IMR-90 (cell line): ENCODE measurements around the gene FAM117B. TPM values are rescaled to one million over a fixed set of nuclear protein-coding genes. Genes with fewer than 3 reads are reported as not detected.

Experiments used
- ATAC-seq: fragments of 200-7000 bp; cut with Tn5 transposase; 2 replicates; pipeline ENCODE4 v1.9.1; 2020; ENCODE audit warnings: low read depth, mild to moderate bottlenecking, moderate library complexity
- BruUV-seq: library from RNA; stranded (reverse); fragments of 400-500 nt; replicated peaks from 2 replicates; lab custom pipeline; 2021; lab: Mats Ljungman, UMichigan
- CTCF ChIA-PET: fragments of 300-600 bp; formaldehyde crosslinking; extraction: SDS; loops from one replicate; lab custom pipeline; 2021; ENCODE audit warnings: antibody characterized with exemption; lab: Yijun Ruan, JAX
- POLR2A ChIA-PET: fragments of 300-600 bp; sonication (Branson Sonifier 250); formaldehyde crosslinking; loops from one replicate; lab custom pipeline; 2022; ENCODE audit warnings: antibody characterized with exemption; ENCODE audit not compliant: unreplicated experiment; lab: Charles Lee
- DNase-seq: peaks from one replicate; pipeline ENCODE4 v3.0.0; 2013
- H2AFZ ChIP-seq: replicated peaks from 2 replicates; pipeline ENCODE3; 2013; ENCODE audit warnings: low read length, mild to moderate bottlenecking; ENCODE audit not compliant: poor library complexity
- H2AK5ac ChIP-seq: 2 replicates; pipeline ENCODE4 v1.6.1; 2013; ENCODE audit warnings: low read depth, low read length, inconsistent platforms
- H2AK9ac ChIP-seq: replicated peaks from 2 replicates; pipeline ENCODE3; 2013; ENCODE audit warnings: mild to moderate bottlenecking, low read depth, low read length, moderate library complexity; ENCODE audit not compliant: poor library complexity
- H2BK120ac ChIP-seq: 2 replicates; pipeline ENCODE4 v1.6.1; 2013; ENCODE audit warnings: low read depth, low read length, inconsistent platforms
- H2BK15ac ChIP-seq: 3 replicates; pipeline ENCODE4 v1.6.1; 2013; ENCODE audit warnings: low read depth, low read length, inconsistent platforms
- H2BK20ac ChIP-seq: 2 replicates; pipeline ENCODE4 v1.6.1; 2013; ENCODE audit warnings: low read depth, mild to moderate bottlenecking, inconsistent platforms, low read length, moderate library complexity
- H2BK5ac ChIP-seq: 2 replicates; pipeline ENCODE4 v1.6.1; 2013; ENCODE audit warnings: mild to moderate bottlenecking, low read depth, low read length, inconsistent platforms; ENCODE audit not compliant: poor library complexity, severe bottlenecking
- H3K14ac ChIP-seq: replicated peaks from 2 replicates; pipeline ENCODE4 v1.6.1; 2013; ENCODE audit warnings: low read depth, low read length, inconsistent platforms
- H3K18ac ChIP-seq: 2 replicates; pipeline ENCODE4 v1.6.1; 2013; ENCODE audit warnings: low read depth, low read length, control low read depth
- H3K23ac ChIP-seq: 2 replicates; pipeline ENCODE4 v1.6.1; 2013; ENCODE audit warnings: low read depth, low read length, inconsistent platforms
- H3K27ac ChIP-seq: 2 replicates; pipeline ENCODE4 v1.5.1; 2013; ENCODE audit warnings: mild to moderate bottlenecking, control low read depth, low read length; ENCODE audit not compliant: insufficient read depth
- H3K27me3 ChIP-seq: 2 replicates; pipeline ENCODE4 v1.6.1; 2013; ENCODE audit warnings: low read length; ENCODE audit not compliant: control insufficient read depth, insufficient read depth
- H3K36me3 ChIP-seq: 2 replicates; pipeline ENCODE4 v1.6.1; 2013; ENCODE audit warnings: low read length, mixed read lengths; ENCODE audit not compliant: control insufficient read depth, insufficient read depth
- H3K4ac ChIP-seq: 2 replicates; pipeline ENCODE4 v1.6.1; 2013; ENCODE audit warnings: low read depth, low read length, inconsistent platforms
- H3K4me1 ChIP-seq: 2 replicates; pipeline ENCODE4 v1.6.1; 2013; ENCODE audit warnings: low read length, mixed read lengths; ENCODE audit not compliant: control insufficient read depth, insufficient read depth
- H3K4me2 ChIP-seq: 2 replicates; pipeline ENCODE4 v1.6.1; 2013; ENCODE audit warnings: low read depth, mild to moderate bottlenecking, control low read depth, low read length, moderate library complexity
- H3K4me3 ChIP-seq: 2 replicates; pipeline ENCODE4 v1.5.1; 2013; ENCODE audit warnings: low read depth, mild to moderate bottlenecking, control low read depth, low read length, moderate library complexity; ENCODE audit not compliant: insufficient read depth
- H3K56ac ChIP-seq: 2 replicates; pipeline ENCODE4 v1.6.1; 2013; ENCODE audit warnings: low read length, inconsistent platforms; ENCODE audit not compliant: insufficient read depth; ENCODE audit errors: extremely low read depth
- H3K79me1 ChIP-seq, 2 experiments: 2 replicates each; pipeline ENCODE4 v1.6.1; 2013; ENCODE audit warnings: low read length in 2 of 2, inconsistent platforms in 1 of 2, low read depth in 1 of 2
- H3K9ac ChIP-seq: 2 replicates; pipeline ENCODE4 v1.6.1; 2013; ENCODE audit warnings: low read depth, low read length, control low read depth
- H3K9me1 ChIP-seq: 2 replicates; pipeline ENCODE4 v1.6.1; 2013; ENCODE audit warnings: low read length, inconsistent platforms; ENCODE audit not compliant: insufficient read depth
- H3K9me3 ChIP-seq: 2 replicates; pipeline ENCODE4 v1.6.1; 2013; ENCODE audit warnings: low read length; ENCODE audit not compliant: control insufficient read depth, insufficient read depth
- H4K20me1 ChIP-seq: 2 replicates; pipeline ENCODE4 v1.6.1; 2013; ENCODE audit warnings: low read length, inconsistent platforms; ENCODE audit not compliant: insufficient read depth
- H4K5ac ChIP-seq: 2 replicates; pipeline ENCODE4 v1.6.1; 2013; ENCODE audit warnings: mild to moderate bottlenecking, low read depth, low read length, control low read depth
- H4K8ac ChIP-seq, 2 experiments: 2 replicates each; pipeline ENCODE4 v1.6.1; 2013; ENCODE audit warnings: low read depth in 2 of 2, low read length in 2 of 2, control low read depth in 1 of 2, inconsistent platforms in 1 of 2
- H4K91ac ChIP-seq: 2 replicates; pipeline ENCODE4 v1.6.1; 2013; ENCODE audit warnings: low read depth, low read length, inconsistent platforms; ENCODE audit not compliant: insufficient read depth
- BHLHE40 ChIP-seq: fragments of 150-350 bp; IDR thresholded peaks from 2 replicates; pipeline ENCODE4 v1.6.1; 2016; ENCODE audit warnings: mild to moderate bottlenecking, low read depth, low read length
- FOS ChIP-seq: fragments of 150-350 bp; IDR thresholded peaks from 2 replicates; pipeline ENCODE4 v1.6.1; 2016; ENCODE audit warnings: low read depth, low read length
- MAFK ChIP-seq: IDR thresholded peaks from 2 replicates; pipeline ENCODE4 v1.6.1; 2012; ENCODE audit warnings: low read depth, low read length, improper control_type of control experiment
- MXI1 ChIP-seq: IDR thresholded peaks from 2 replicates; pipeline ENCODE4 v1.6.1; 2012; ENCODE audit warnings: low read depth, mild to moderate bottlenecking, low read length, moderate library complexity, borderline replicate concordance
- NFE2L2 ChIP-seq: fragments of 150-350 bp; IDR thresholded peaks from 2 replicates; pipeline ENCODE4 v1.6.1; 2016; ENCODE audit warnings: low read depth, mild to moderate bottlenecking, low read length
- POLR2A ChIP-seq: IDR thresholded peaks from 2 replicates; pipeline ENCODE4 v1.6.1; 2012; ENCODE audit warnings: mild to moderate bottlenecking, low read depth, low read length
- SMC3 ChIP-seq: fragments of 150-350 bp; IDR thresholded peaks from 2 replicates; pipeline ENCODE4 v1.6.1; 2016; ENCODE audit warnings: low read depth, mild to moderate bottlenecking, antibody characterized with exemption, low read length, moderate library complexity
- WGBS, 2 experiments: methylation state at CpG; one replicate each; pipeline versions ENCODE4 v1.1.5 to v1.1.7; 2013; ENCODE audit warnings: missing lambda C conversion rate in 2 of 2; ENCODE audit not compliant: insufficient read length in 1 of 2; ENCODE audit errors: extremely low coverage in 2 of 2; 5-methylcytosine and 5-hydroxymethylcytosine counted together
- dilution Hi-C: fragments of 300-500 bp; cut with HindIII; formaldehyde crosslinking; loops from one replicate; pipeline ENCODE4 v1.14.3; 2018; ENCODE audit warnings: low sequenced_read_pairs; ENCODE audit not compliant: unreplicated experiment
- in situ Hi-C: fragments of 300-500 bp; cut with MboI; formaldehyde crosslinking; loops from 3 replicates; pipeline ENCODE4 v1.14.3; 2019; ENCODE audit warnings: low sequenced_read_pairs, inconsistent platforms, mixed read lengths
- intact Hi-C: fragments of 100-400 bp; cut with micrococcal nuclease; formaldehyde crosslinking; loops from 2 replicates; pipeline ENCODE4 v1.10.0; 2022
- polyA plus RNA-seq, 3 experiments: library from polyadenylated mRNA; depleted of rRNA; stranded (reverse); fragments of >200 nt; gene quantifications; 2 replicates each; pipeline ENCODE4 v1.2.3, GENCODE V29; 2012; ENCODE audit warnings: low replicate concordance in 1 of 3
- total RNA-seq: library from RNA; depleted of rRNA; stranded (reverse); fragments of >200 nt; gene quantifications from 2 replicates; pipeline ENCODE4 v1.2.3, GENCODE V29; 2012
- TF ChIP-seq, protein P1 (sequence below): fragments of 150-350 bp; IDR thresholded peaks from 2 replicates; pipeline ENCODE4 v1.6.1; 2017; ENCODE audit warnings: mild to moderate bottlenecking, antibody characterized with exemption, low read length, low read depth

Gene FAM117B
- total and polyA plus RNA-seq, 2 of the 4 experiments (the other 2 are of a cell fraction), result 0.54 to 0.79 TPM

DNA sequence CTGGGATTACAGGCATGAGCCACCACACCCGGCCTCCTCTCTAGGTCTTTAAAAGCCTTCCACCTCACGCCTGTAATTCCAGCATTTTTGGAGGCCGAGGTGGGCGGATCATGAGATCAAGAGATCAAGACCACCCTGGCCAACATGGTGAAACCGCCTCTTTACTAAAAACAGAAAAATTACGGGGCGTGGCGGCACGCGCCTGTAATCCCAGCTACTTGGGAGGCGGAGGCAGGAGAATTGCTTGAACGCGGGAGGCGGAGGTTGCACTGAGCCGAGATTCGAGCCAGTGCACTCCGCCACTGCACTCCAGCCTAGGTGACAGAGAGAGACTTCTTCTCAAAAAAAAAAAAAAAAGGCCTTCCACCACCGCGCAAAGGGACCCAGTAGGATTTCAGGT, 1.3 kb upstream of the FAM117B start:
- Histone ChIP-seq H3K79me1 (peaks cover 4 to 6% of the 10 kb centered on the region in 2 experiments; a peak in 2 of 4 replicates), H4K91ac (no peak overlapping the region), H4K5ac (no peak overlapping the region), H2BK120ac (no peak overlapping the region), H3K56ac (no peak overlapping the region), H3K4me1 (peaks cover 3% of the 10 kb centered on the region; the same call in 1 of the 2 replicates), H4K20me1 (no peaks in the 10 kb centered on the region), H2AFZ (no peak overlapping the region), H3K4ac (no peak overlapping the region), H3K9me1 (0 out of 2 replicates have a peak, but pooled peaks cover 3% of the 10 kb centered on the region), H2BK15ac (no peak overlapping the region), H2BK20ac (no peak overlapping the region), H3K18ac (no peak overlapping the region), H3K9ac (no peak overlapping the region), H2AK5ac (no peak overlapping the region), H3K4me3 (no peak overlapping the region), H3K9me3 (no peaks in the 10 kb centered on the region), H3K14ac (no peak overlapping the region), H3K27me3 (no peaks in the 10 kb centered on the region), H4K8ac (no peak overlapping the region), H2AK9ac (no peak overlapping the region), H2BK5ac (no peak overlapping the region), H3K4me2 (no peak overlapping the region), H3K23ac (no peak overlapping the region), H3K27ac (no peak overlapping the region), H3K36me3 (no peaks in the 10 kb centered on the region)
- no peak for ATAC-seq
- CTCF ChIA-PET, result no interaction called here
- in situ Hi-C loops, result no loop called here
- POLR2A ChIA-PET, result no interaction called here
- dilution Hi-C loops, result no loop called here
- no peak for TF ChIP-seq NFE2L2
- TF ChIP-seq, protein P1, sequence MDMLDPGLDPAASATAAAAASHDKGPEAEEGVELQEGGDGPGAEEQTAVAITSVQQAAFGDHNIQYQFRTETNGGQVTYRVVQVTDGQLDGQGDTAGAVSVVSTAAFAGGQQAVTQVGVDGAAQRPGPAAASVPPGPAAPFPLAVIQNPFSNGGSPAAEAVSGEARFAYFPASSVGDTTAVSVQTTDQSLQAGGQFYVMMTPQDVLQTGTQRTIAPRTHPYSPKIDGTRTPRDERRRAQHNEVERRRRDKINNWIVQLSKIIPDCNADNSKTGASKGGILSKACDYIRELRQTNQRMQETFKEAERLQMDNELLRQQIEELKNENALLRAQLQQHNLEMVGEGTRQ, result no peak
- no peak for TF ChIP-seq SMC3
- TF ChIP-seq FOS, result no peak
- no peak for TF ChIP-seq BHLHE40
- no peak for TF ChIP-seq MXI1
- TF ChIP-seq POLR2A, result no peak
- no peak for TF ChIP-seq MAFK
- no TSS peak for BruUV-seq
- intact Hi-C loops, result loop anchor here (5.0 kb wide), 1 partner anchor 41 kb away; no protein-coding TSS in a partner anchor
- no peak for DNase-seq
- 91% methylated on average over 4 of the region's 19 CpGs; no CpG with 5 or more reads in 1 of the 2 experiments for WGBS, 2 experiments
